Embryonic facial prominence (tissue), 1 donor: ENCODE results near the gene ZNF813.
A peak's percentile ranks its signal among the peaks of the same experiment; 100 is the strongest.
"Not testable (repeated sequence)": the region's sequence is repeated elsewhere in the genome, so short reads cannot be mapped to it uniquely, and the experiment has no call there.

Experiments
- DNase-seq: peaks from one replicate; pipeline ENCODE4 v3.0.0-alpha.2; 2016; ENCODE audit errors: extremely low spot score

ZNF813 gene

GRCh38 chr19:53467485-53468262 is at the start of gene ZNF813:
TSS of gene ZNF813 (plus strand) at chr19:53467733. CDS start at chr19:53483823, 16,090 bp downstream.
- DNase-seq, result peak; percentile 58

- DNase-seq, result not testable (repeated sequence)
Measured at GRCh38 chr19:53420520-53421315, 46.8 kb upstream of the ZNF813 start.

- no peak for DNase-seq
Measured at GRCh38 chr19:53422551-53422950, 45.0 kb upstream of the ZNF813 start.

GRCh38 chr19:53423074-53423473 is 44.5 kb upstream of the ZNF813 start:
- DNase-seq, result not testable (repeated sequence)

GRCh38 chr19:53423680-53424079 is 43.9 kb upstream of the ZNF813 start:
- DNase-seq, result not testable (repeated sequence)

- peak; percentile 43 for DNase-seq
Measured at GRCh38 chr19:53424968-53425597, 42.5 kb upstream of the ZNF813 start.

- DNase-seq, result peak; percentile 84
Measured at GRCh38 chr19:53431399-53432087, 36.0 kb upstream of the ZNF813 start, which contains the start of gene ZNF761. TSS of gene ZNF761 (plus strand) at chr19:53431984. CDS start at chr19:53447269, 15,285 bp downstream.

- no peak for DNase-seq
Measured at GRCh38 chr19:53432088-53432661, 35.4 kb upstream of the ZNF813 start.

- not testable (repeated sequence) for DNase-seq
Measured at GRCh38 chr19:53443809-53444208, 23.7 kb upstream of the ZNF813 start.

- not testable (repeated sequence) for DNase-seq
Measured at GRCh38 chr19:53447196-53447595, 20.3 kb upstream of the ZNF813 start.

- DNase-seq, result no peak
Measured at GRCh38 chr19:53455828-53456227, 11.7 kb upstream of the ZNF813 start.

GRCh38 chr19:53460131-53460721 is 7.3 kb upstream of the ZNF813 start:
- not testable (repeated sequence) for DNase-seq

- DNase-seq, result no peak
Measured at GRCh38 chr19:53461866-53462265, 5.7 kb upstream of the ZNF813 start.

GRCh38 chr19:53462861-53463260 is 4.7 kb upstream of the ZNF813 start:
- no peak for DNase-seq

- no peak for DNase-seq
Measured at GRCh38 chr19:53463263-53463662, 4.3 kb upstream of the ZNF813 start.

GRCh38 chr19:53466726-53467484 is 628 bp upstream of the ZNF813 start:
- DNase-seq, result no peak

GRCh38 chr19:53468628-53469027 is 1.1 kb downstream of the ZNF813 start:
- not testable (repeated sequence) for DNase-seq

- DNase-seq, result no peak
Measured at GRCh38 chr19:53471916-53472315, 4.4 kb downstream of the ZNF813 start.

GRCh38 chr19:53474832-53475231 is 7.3 kb downstream of the ZNF813 start:
- not testable (repeated sequence) for DNase-seq

- not testable (repeated sequence) for DNase-seq
Measured at GRCh38 chr19:53475470-53475869, 7.9 kb downstream of the ZNF813 start.
